ENCODE data around the gene NPFFR1.

NPFFR1 gene

GRCh38 chr10:70286616-70287015, 2.8 kb upstream of the NPFFR1 start:
- H3K23ac ChIP-seq (ENCODE audit: low read length), result no peak overlapping the region
- no peak overlapping the region for H4K8ac ChIP-seq (ENCODE audit: low read depth, low read length)
- no peak overlapping the region for H2BK12ac ChIP-seq (ENCODE audit: low read length)
- H3K14ac ChIP-seq (ENCODE audit: low read length), result no peak overlapping the region
- H2AFZ ChIP-seq (ENCODE audit: insufficient read depth, low read length, poor library complexity), result no peak overlapping the region
- H4K12ac ChIP-seq (ENCODE audit: low read depth, low read length), result no peak overlapping the region
- no peak overlapping the region for H3K27ac ChIP-seq (ENCODE audit: low read depth, low read length)
- H3K27me3 ChIP-seq (ENCODE audit: insufficient read depth, low read length), result peaks cover 27% of the 10 kb centered on the region
- no peak overlapping the region for H2BK5ac ChIP-seq (ENCODE audit: low read depth, low read length, poor library complexity)
- H4K91ac ChIP-seq (ENCODE audit: low read depth, low read length), result no peak overlapping the region
- no peak overlapping the region for H3K4ac ChIP-seq (ENCODE audit: low read depth, low read length)
- H3K4me3 ChIP-seq (ENCODE audit: low read depth, low read length), result no peak overlapping the region
- peaks cover 0 to 3% of the 10 kb centered on the region in 2 experiments for H3K4me1 ChIP-seq (ENCODE audit: control insufficient read depth in 1 of 2, insufficient read depth in 2 of 2, low read length in 2 of 2)
- H3K79me1 ChIP-seq (ENCODE audit: low read length), result no peaks in the 10 kb centered on the region
- DNase-seq, result no peak
- H3K9me3 ChIP-seq (ENCODE audit: insufficient read depth, low read depth, low read length), result peaks cover 3% of the 10 kb centered on the region
- WGBS (ENCODE audit: extremely low coverage, insufficient coverage, insufficient read length), result no CpG with 5 or more reads among the region's 6 CpGs
- no peaks in the 10 kb centered on the region for H3K79me2 ChIP-seq (ENCODE audit: control insufficient read depth, insufficient read depth, low read length, poor library complexity)
- no peak overlapping the region for H2BK120ac ChIP-seq (ENCODE audit: insufficient read depth, low read length, poor library complexity)
- H3K18ac ChIP-seq (ENCODE audit: low read length), result no peak overlapping the region
- H3K36me3 ChIP-seq (ENCODE audit: control insufficient read depth in 1 of 2, insufficient read depth in 2 of 2, low read length in 2 of 2), result no peaks in the 10 kb centered on the region
- no peak overlapping the region for H3K4me2 ChIP-seq (ENCODE audit: low read length)
- H2AK5ac ChIP-seq (ENCODE audit: low read length), result no peak overlapping the region
- no peak overlapping the region for H3K9ac ChIP-seq (ENCODE audit: low read length)

- DNase-seq, result no peak
- Histone ChIP-seq H3K27ac (ENCODE audit: low read depth, low read length) (no peak overlapping the region), H2AK5ac (ENCODE audit: low read length) (no peak overlapping the region), H4K91ac (ENCODE audit: low read depth, low read length) (no peak overlapping the region), H3K79me2 (ENCODE audit: control insufficient read depth, insufficient read depth, low read length, poor library complexity) (no peaks in the 10 kb centered on the region), H3K23ac (ENCODE audit: low read length) (no peak overlapping the region), H3K4me3 (ENCODE audit: low read depth, low read length) (no peak overlapping the region), H3K4me2 (ENCODE audit: low read length) (no peak overlapping the region), H2BK5ac (ENCODE audit: low read depth, low read length, poor library complexity) (no peak overlapping the region), H3K18ac (ENCODE audit: low read length) (no peak overlapping the region), H3K4ac (ENCODE audit: low read depth, low read length) (no peak overlapping the region), H4K8ac (ENCODE audit: low read depth, low read length) (no peak overlapping the region), H3K27me3 (ENCODE audit: insufficient read depth, low read length) (peaks cover 27% of the 10 kb centered on the region), H3K9ac (ENCODE audit: low read length) (no peak overlapping the region), H3K36me3 (ENCODE audit: control insufficient read depth in 1 of 2, insufficient read depth in 2 of 2, low read length in 2 of 2) (no peaks in the 10 kb centered on the region), H3K4me1 (ENCODE audit: control insufficient read depth in 1 of 2, insufficient read depth in 2 of 2, low read length in 2 of 2) (peaks cover 0 to 3% of the 10 kb centered on the region in 2 experiments), H4K12ac (ENCODE audit: low read depth, low read length) (no peak overlapping the region), H2BK12ac (ENCODE audit: low read length) (no peak overlapping the region), H3K14ac (ENCODE audit: low read length) (no peak overlapping the region), H2AFZ (ENCODE audit: insufficient read depth, low read length, poor library complexity) (no peak overlapping the region), H3K9me3 (ENCODE audit: insufficient read depth, low read depth, low read length) (peaks cover 3% of the 10 kb centered on the region), H3K79me1 (ENCODE audit: low read length) (no peaks in the 10 kb centered on the region), H2BK120ac (ENCODE audit: insufficient read depth, low read length, poor library complexity) (no peak overlapping the region)
- no CpG with 5 or more reads among the region's 2 CpGs for WGBS (ENCODE audit: extremely low coverage, insufficient coverage, insufficient read length)
Observed at GRCh38 chr10:70285476-70285831, 1.6 kb upstream of the NPFFR1 start.

DNA sequence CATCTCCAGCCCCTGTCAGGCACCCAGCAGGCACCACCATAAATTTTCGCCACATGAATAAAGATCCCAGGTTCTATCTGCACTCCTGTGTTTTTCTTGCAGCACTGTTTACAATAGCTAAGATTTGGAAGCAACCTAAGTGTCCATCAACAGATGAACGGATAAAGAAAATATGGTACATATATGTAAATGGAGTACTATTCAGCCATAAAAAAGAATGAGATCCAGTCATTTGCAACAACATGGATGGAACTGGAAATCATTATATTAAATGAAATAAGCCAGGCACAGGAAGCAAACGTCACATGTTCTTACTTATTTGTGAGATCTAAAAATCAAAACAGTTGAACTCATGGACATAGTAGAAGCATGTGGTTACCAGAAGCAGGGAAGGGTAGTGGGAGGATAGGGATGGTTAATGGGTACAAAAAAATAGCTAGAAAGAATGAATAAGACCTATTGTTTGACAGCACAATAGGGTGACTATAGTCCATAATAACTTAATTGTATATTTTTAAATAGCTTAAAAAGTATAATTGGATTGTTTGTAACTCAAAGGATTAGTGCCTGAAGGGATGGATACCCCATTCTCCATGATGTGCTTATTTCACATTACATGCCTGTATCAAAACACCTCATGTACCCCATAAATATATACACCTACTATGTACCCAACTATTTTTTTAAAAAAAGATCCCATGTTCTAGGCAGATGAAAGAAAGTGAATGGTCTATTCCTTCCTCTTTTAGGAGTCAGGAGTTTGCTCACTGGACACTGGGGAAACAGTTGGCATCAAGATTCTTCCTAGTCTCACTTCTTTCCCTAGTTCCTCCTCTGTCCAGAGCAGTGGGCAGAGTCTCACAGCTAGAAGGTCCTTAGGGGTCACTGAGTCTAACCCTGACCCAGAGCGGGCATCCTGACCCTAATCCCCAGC, 1.0 kb upstream of the NPFFR1 start:
- no CpG with 5 or more reads among the region's 4 CpGs for WGBS (ENCODE audit: extremely low coverage, insufficient coverage, insufficient read length)
- Histone ChIP-seq H2AK5ac (ENCODE audit: low read length) (no peak overlapping the region), H2BK5ac (ENCODE audit: low read depth, low read length, poor library complexity) (no peak overlapping the region), H2BK12ac (ENCODE audit: low read length) (no peak overlapping the region), H3K79me2 (ENCODE audit: control insufficient read depth, insufficient read depth, low read length, poor library complexity) (no peaks in the 10 kb centered on the region), H3K9me3 (ENCODE audit: insufficient read depth, low read depth, low read length) (peaks cover 3% of the 10 kb centered on the region), H3K14ac (ENCODE audit: low read length) (no peak overlapping the region), H3K4ac (ENCODE audit: low read depth, low read length) (no peak overlapping the region), H3K9ac (ENCODE audit: low read length) (no peak overlapping the region), H3K79me1 (ENCODE audit: low read length) (no peaks in the 10 kb centered on the region), H2AFZ (ENCODE audit: insufficient read depth, low read length, poor library complexity) (no peak overlapping the region), H3K4me2 (ENCODE audit: low read length) (no peak overlapping the region), H4K8ac (ENCODE audit: low read depth, low read length) (no peak overlapping the region), H4K12ac (ENCODE audit: low read depth, low read length) (no peak overlapping the region), H3K36me3 (ENCODE audit: control insufficient read depth in 1 of 2, insufficient read depth in 2 of 2, low read length in 2 of 2) (no peaks in the 10 kb centered on the region), H3K23ac (ENCODE audit: low read length) (no peak overlapping the region), H4K91ac (ENCODE audit: low read depth, low read length) (no peak overlapping the region), H3K4me3 (ENCODE audit: low read depth, low read length) (no peak overlapping the region), H3K18ac (ENCODE audit: low read length) (no peak overlapping the region), H3K27me3 (ENCODE audit: insufficient read depth, low read length) (peaks cover 27% of the 10 kb centered on the region), H2BK120ac (ENCODE audit: insufficient read depth, low read length, poor library complexity) (no peak overlapping the region), H3K27ac (ENCODE audit: low read depth, low read length) (no peak overlapping the region), H3K4me1 (ENCODE audit: control insufficient read depth in 1 of 2, insufficient read depth in 2 of 2, low read length in 2 of 2) (peaks cover 0 to 3% of the 10 kb centered on the region in 2 experiments)
- no peak for DNase-seq

GRCh38 chr10:70283071-70283444, 746 bp downstream of the NPFFR1 start:
- Histone ChIP-seq H3K4me2 (ENCODE audit: low read length) (no peak overlapping the region), H2AK5ac (ENCODE audit: low read length) (no peak overlapping the region), H2BK5ac (ENCODE audit: low read depth, low read length, poor library complexity) (no peak overlapping the region), H3K4me3 (ENCODE audit: low read depth, low read length) (no peak overlapping the region), H3K9me3 (ENCODE audit: insufficient read depth, low read depth, low read length) (peaks cover 3% of the 10 kb centered on the region), H4K91ac (ENCODE audit: low read depth, low read length) (no peak overlapping the region), H3K4ac (ENCODE audit: low read depth, low read length) (no peak overlapping the region), H3K27ac (ENCODE audit: low read depth, low read length) (no peak overlapping the region), H4K8ac (ENCODE audit: low read depth, low read length) (no peak overlapping the region), H2AFZ (ENCODE audit: insufficient read depth, low read length, poor library complexity) (no peak overlapping the region), H4K12ac (ENCODE audit: low read depth, low read length) (no peak overlapping the region), H3K4me1 (ENCODE audit: control insufficient read depth in 1 of 2, insufficient read depth in 2 of 2, low read length in 2 of 2) (peaks cover 0 to 3% of the 10 kb centered on the region in 2 experiments), H3K18ac (ENCODE audit: low read length) (no peak overlapping the region), H3K23ac (ENCODE audit: low read length) (no peak overlapping the region), H3K79me1 (ENCODE audit: low read length) (no peaks in the 10 kb centered on the region), H3K14ac (ENCODE audit: low read length) (no peak overlapping the region), H3K36me3 (ENCODE audit: control insufficient read depth in 1 of 2, insufficient read depth in 2 of 2, low read length in 2 of 2) (no peaks in the 10 kb centered on the region), H3K79me2 (ENCODE audit: control insufficient read depth, insufficient read depth, low read length, poor library complexity) (no peaks in the 10 kb centered on the region), H3K9ac (ENCODE audit: low read length) (no peak overlapping the region), H2BK120ac (ENCODE audit: insufficient read depth, low read length, poor library complexity) (no peak overlapping the region), H2BK12ac (ENCODE audit: low read length) (no peak overlapping the region), H3K27me3 (ENCODE audit: insufficient read depth, low read length) (peaks cover 27% of the 10 kb centered on the region)
- WGBS (ENCODE audit: extremely low coverage, insufficient coverage, insufficient read length), result no CpG with 5 or more reads among the region's 1 CpG
- no peak for DNase-seq
